Umbilical cord (tissue), 1 donor: ENCODE results near the gene IGSF23. TPM values are rescaled to one million over a fixed set of nuclear protein-coding genes. Genes with fewer than 3 reads are reported as not detected.

Experiments used
- total RNA-seq: library from RNA; depleted of rRNA; stranded (reverse); fragments of >200 nt; gene quantifications from one replicate; pipeline ENCODE4 v1.2.3, GENCODE V29; 2014; ENCODE audit warnings: low replicate concordance; ENCODE audit not compliant: insufficient read depth

IGSF23 gene
- total RNA-seq, 1 donor from 2014 or later = not detected

Other genes starting within 250 kb of the IGSF23 start
- gene ZNF285, start 212.0 kb upstream of the IGSF23 start, total RNA-seq = 6.3 TPM
- 4.1 TPM for gene ZNF229, start 165.1 kb upstream of the IGSF23 start, total RNA-seq
- 15.9 TPM for gene ZNF180, start 113.0 kb upstream of the IGSF23 start, total RNA-seq
- gene CEACAM20, start 83.9 kb upstream of the IGSF23 start, total RNA-seq = not detected
- gene PVR, start 30.3 kb downstream of the IGSF23 start, total RNA-seq = 38.0 TPM
- gene CEACAM19, start 57.9 kb downstream of the IGSF23 start, total RNA-seq = not detected
- gene CEACAM16, start 85.6 kb downstream of the IGSF23 start, total RNA-seq = not detected
- gene BCL3, start 135.1 kb downstream of the IGSF23 start, total RNA-seq = 1.2 TPM
- gene CBLC, start 164.3 kb downstream of the IGSF23 start, total RNA-seq = 4.1 TPM
- gene BCAM, start 195.5 kb downstream of the IGSF23 start, total RNA-seq = 22.6 TPM
- 52.0 TPM for gene NECTIN2, start 232.7 kb downstream of the IGSF23 start, total RNA-seq